Cerebellar cortex (tissue), 1 donor: ENCODE data around the gene RGS19.

Experiments
- DNase-seq: peaks from one replicate; pipeline ENCODE4 v3.0.0-alpha.2; 2015; ENCODE audit warnings: low spot score

RGS19 gene

DNA sequence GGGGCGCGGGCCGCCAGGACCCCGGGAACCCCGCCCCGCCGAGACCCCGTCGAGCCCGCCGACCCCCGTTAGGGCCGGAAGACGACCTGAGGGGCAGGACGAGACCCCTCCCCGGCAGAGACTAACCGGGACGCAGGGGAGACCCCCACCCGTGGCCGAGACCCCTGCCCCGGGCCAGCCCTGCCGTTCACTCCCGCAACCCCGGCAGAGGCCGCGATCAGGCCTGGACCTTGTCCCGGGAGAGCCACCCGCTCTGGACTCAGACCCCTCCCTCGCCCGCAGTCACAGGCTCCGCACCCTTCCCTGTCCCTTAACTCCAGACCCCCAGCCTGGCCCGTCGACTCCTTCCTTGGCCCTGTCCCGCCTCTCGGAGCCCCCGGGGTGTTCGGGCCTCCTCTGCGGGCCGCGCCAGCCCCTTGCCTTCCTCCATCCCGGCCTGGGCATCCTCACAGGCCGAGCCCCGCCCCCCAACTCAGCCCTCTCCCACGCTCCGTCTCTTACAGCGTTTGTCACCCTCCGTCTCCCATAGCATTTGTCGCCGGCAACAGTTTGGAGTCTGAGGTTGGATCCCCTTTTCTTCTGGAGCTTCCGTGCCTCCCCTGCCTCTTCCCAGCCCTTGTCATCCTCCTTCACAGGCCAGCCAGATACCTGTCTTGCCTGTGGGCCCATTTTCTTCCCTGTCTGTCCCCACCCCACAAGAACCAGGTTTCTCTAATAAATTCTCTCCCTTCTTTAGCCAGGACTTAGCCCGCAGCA lies 15.8 kb downstream of the RGS19 start:
- DNase-seq, result no peak

DNA sequence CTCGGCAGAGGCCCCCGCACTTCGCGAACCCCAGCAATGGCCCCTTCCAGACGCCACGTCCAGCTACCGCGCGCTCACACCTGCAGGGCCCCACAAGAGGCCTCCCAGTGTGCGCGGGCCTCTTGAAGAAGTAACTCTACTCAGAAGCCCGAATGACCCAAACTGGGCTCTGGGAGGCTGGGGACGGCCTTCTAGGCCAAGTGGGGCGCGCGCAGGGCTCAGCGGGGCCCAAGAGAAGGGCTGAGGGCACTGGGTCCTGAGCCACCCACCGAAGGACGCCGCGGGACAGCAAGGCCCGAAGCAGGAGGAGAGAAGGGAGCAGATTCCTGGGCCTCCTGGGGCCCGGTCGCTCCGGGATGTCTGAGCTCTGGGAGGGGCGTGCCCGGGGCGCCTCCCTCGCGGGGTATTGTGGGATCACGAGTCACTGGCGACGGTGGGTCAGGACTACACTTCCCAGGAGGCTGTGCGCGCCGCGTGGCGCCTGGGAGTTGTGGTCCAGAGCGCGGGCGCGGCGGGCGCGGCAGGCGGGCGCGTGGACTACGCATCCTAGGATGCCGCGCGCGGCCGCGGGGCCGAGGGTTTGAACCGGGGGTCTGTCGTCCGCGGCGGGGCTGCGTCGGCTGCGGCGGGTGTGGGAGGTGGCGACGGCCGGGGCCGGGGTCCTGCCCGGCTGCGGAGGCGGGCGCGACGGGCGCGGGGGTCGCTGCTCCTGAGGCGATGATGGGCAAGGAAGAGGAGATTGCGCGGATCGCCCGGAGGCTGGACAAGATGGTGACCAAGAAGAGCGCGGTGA lies 16.5 kb downstream of the RGS19 start, which contains the start of gene TCEA2:
Gene TCEA2, plus strand, starts transcription at position 603 of the 793 bp plus-strand sequence. Its CDS starts 115 bp downstream, at position 718.
- peak; percentile 94 for DNase-seq

DNA sequence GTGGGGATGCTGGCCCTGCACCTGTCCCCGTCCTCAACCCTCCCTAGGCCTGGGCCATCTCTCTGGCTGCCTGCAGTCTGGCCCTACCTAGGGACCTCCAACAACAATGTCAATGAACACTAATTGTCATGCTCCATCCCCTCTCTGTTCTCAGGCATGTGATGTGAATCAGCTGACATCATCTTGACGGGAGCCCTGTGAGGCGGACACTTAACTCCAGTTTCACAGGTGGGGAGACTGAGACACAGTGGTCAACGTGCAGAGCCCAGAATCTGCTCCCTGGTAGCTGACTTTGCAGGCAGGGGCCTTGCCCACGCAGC lies 17.1 kb downstream of the RGS19 start:
- no peak for DNase-seq

DNA sequence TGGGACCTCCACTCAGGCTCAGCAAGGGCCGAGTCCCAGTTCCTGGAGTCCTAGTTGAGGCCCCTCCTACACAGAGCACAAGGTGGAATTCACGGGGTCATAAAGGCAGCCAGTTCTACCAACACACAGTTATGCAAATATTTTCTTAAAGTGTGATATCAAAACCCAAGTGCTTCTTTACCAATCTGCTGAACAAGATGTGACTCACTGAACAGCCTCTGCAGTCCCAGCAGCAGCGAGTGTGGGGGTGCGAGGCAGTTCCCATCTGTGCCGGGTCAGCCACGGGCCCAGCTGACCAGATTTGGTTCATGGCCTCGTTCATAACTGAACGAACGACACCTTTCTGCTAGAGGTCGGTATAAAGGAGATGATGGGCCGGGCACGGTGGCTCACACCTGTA lies 20.8 kb downstream of the RGS19 start:
- no peak for DNase-seq

DNA sequence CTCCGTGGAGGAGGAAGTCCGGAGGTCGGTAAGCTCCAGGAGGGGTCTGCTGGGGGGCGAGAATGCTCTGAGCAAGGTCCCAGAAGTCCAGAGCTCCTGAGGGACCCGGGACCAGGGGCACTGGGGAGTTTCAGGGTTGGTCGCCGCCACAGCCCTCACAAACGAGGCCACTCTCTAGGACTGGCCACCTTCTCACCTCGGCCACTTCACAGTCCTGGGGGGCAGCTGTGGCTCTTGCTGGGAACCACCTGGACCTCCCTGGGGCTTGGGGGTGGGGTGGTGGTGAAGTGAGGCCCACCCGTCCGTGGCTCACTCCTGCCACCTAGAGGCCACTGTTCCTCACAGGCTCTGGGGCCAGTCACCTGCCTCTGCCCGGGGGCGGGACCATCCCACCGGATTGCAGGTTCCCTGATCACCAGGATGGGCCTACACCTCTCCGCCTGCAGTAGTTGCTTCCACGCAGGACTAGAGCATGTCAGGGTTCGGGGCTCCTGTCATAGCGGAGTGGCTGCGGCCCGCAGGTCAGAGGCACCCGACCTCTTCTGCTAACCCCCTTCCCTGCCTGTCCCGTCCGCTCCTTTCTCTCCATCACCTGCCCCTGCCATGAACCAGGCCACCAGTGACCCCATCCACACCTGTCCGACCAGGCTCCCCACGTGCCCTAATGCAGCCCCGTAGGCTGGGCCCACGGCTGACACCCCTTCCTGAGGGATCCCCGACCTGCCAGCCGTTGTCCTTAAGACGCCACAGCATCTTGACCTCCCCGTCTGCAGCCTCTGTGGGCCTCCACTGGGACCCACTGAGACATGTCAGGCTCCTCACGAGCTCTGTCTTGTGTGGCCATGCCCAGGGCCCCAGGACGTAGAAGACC lies 21.5 kb downstream of the RGS19 start:
- peak; percentile 87 for DNase-seq

DNA sequence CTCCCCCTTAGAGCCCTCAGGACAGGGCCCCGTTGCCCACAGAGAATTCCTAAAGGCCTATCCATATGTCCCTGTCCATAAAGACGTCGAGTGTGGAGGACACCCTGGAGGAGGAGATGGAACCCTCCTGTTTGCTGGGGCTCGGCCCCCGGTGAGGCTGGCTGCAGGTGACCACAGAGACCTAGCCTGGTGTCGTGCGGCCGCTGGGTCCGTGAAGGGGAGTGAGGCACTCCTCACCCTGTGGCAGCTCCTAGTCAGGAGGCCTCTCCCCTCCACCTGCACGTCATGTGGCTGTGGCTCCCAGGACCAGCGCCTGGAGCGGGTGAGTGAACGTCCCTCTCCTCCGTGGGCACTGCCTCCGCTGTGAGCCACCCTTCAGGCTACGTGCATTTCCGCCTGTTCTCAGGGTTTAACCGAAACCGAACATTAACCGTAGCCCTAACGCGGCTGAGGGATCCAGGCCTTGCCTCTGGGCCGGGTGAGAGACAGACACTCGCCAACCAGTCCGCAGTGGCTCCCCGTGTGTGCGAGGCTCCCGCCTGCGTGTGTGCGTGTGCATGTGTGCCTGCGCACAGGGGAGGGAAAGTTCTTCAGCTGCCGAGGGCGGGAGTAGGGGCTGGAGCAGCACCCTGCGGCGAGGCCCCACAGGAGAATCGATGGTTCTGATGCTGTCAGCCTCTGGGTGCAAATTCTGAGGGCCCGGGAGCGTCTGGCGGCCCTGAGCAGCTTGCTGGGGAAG lies 22.3 kb downstream of the RGS19 start:
- no peak for DNase-seq

DNA sequence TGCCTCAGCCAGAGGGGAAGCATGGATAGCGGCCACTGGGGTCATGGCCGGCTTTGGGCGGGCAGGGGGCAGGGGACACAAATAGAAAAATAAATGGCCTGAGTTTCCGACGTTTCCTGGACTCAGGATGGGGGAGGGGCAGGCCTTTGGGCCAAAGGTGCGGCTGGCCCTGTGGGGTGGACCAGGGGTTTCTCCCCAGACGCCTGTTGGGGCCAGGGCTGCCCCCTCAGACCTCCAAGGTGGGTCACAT lies 22.8 kb downstream of the RGS19 start:
- DNase-seq, result no peak

DNA sequence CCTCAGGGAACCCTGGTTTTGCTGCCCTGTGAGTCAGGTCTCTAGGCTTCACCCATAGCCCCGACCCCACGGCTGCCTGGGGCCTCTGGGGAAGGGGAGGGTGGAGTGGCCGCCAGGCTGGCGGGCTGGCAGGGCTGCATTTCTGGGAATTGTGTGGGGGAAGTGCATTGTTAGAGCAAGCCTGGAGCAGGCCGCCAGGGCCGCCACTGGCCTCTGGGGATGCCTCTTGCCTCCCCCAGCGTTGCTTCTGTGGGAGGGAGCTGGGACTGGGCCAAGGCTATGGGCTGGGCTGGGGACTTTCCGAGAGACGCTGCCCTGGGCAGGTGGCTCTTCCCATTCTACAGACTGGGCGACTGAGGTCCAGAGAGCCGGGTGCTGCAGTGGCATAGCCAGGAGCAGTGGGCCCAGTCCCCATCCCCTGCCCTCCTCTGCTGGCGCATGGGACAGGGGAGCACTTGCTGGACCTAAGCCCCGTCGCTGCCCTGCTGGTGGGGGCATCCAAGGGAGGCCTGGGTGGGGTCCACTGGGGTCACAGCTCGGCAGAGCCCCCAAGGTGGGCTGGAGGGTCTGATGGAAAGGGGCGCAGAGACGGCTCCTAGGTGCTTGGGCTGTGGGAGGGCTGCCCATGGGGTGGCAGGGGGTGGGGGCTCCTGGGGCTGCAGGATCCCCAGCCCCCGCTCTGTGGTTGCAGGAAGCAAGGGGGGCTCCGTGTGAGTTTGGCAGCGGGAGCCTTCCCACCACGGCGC lies 23.3 kb downstream of the RGS19 start:
- no peak for DNase-seq

DNA sequence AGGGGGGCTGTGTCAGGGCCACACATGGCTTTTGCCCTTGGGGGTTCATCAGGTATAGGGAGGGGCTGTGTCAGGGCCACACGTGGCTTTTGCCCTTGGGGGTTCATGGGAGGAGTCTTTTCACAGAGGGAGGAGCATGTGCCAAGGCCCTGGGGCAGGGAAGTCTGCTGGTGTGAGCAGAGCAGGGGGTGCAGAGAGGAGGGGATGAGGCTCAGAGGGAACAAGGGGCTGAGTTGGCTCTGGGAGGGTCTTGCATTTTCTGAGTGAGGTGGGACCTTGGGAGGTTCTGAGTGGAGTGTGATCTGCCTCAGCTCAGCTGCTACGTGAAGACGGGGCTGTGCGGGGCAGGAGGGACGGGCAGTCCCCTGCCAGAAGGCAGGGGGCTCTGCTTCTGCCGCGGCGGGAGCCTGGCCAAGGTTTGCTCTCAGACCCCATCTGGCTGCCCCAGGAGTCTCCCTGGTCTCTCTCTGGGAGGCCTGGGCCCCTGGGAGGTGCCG lies 23.9 kb downstream of the RGS19 start:
- no peak for DNase-seq

DNA sequence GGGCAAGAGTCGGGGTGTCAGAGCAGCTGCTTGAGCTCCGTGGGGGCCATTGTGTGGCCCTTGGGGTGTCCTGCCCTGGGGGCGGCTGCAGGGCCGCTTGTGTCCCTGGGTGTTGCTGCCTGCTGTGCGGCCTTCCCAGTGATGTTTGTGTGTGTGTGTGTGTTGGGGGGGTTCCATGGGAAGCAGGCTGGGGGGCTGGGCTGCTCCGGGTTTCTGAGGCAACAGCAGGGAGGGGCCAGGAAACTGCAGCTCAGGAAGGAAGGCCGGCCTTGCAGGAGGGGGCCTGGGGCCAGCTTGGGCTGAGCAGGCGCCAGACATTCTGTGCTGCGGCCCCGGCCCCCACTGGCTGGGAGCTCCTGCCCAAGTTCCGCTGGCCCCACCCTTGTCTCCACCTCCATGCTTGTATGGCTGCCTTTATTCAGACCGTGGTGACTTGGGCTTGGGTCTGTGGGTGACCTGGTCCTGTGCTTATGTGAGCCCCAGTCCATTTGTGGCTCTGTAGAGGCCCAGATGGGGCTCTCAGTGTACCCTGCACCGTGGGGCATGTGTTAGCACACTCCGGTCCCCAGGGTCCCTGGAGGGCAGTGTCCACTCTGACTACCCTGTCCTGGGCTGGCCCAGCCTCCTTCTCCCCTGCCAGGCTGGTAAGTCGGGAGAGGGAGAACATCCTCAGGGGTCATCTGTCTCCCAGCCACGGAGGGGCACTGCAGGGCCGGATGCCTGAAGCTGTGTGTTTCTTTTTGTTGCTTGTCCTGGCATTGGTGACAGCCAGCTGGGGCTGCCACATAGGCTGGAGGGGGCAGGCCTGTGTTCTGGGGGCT lies 25.3 kb downstream of the RGS19 start:
- peak; percentile 61 for DNase-seq

DNA sequence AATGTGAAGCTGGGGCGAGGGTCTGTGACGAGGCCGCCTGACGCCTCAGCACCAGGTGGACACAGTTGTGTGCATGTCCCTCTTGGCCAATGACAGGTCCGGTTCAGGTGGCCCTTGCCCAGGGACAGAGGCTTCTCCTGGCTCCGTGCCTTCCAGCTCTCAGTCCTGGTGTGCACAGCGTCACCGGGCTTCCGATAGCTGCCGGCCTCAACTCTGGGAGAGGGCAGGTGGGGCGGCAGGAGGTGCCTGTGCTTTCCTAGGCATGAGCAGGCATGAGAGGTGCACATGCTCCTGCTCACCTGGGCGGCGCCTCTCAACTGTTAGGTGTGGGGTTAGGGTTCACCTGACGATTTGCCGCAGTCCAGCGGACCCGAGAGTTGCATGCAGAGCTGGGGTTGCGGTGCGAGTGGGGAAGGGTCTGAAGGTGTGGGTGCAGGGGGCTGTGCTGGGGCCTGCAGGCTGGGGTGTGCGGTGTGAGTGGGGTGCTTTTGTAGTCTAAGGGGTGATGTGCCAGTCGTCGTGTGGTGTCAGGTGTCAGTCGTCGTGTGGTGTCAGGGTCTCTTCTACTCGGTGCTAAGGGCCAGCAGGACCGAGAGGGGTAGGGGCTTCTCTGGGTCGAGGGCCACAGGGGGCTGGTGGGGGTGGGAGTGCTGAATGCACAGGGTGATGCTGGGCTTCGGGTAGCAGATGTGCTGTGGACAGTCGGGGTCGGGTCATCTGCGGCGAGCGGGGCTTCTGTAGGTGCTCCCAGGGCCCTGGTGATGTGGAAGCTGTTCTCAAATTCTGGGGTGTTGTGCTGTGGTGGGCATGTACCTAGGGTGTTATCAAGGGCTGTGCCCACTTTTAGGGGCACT lies 26.1 kb downstream of the RGS19 start:
- no peak for DNase-seq

DNA sequence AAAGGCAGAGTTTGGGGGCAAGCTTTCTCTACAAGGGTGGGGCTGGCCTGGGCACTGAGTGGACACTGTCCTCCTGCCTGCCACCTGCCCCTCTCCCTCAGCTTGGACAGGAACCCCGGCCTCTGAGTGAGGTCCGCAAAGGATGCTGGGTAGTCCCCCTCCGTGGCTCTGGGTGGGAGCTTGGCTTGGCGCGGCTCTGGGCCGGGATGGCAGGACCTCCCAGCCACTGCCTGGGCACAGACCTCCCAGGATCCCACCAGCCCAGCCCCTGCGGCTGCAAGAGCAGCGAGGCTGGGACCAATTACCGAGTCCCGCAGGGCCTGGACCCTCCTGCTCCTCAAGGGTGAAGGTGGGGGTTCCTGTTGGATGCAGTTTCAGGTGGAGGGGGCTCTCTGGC lies 27.0 kb downstream of the RGS19 start:
- no peak for DNase-seq

DNA sequence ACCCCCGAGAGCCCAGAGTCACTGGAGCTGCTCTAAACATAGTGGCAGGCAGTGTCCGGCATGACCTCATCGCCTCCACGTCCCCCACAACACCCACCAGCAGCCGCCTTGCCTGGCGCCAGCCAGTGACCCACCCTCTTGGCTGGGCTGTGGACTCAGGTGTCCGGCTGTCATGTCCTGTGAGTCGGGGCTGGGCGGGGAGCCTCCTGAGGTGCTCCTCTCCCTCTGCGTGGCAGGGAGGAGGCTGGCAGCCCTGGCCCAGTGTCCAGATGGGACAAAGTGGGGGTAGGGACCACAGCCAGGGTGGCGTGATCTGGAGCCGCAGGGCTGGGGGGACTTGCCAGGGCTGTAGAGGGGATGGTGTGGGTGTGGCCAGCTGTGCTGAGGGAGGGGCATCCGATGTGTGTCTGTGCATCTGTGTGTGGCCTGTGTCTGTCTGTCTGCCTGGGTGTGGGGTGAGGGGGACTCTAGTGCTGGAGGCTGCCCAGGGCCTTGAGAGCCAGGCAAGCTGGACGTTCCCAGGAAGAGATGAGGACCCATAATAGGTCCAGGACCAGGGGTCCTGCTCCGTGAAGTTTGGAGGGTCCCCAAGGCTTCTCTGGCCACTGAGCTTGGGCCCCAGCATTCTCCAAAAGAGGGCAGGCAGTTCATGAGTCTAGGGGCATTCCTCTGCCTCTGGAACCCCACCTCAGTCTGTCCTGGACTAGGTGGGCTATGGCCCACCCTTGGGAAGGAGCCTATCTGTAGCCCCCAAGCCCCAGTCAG lies 27.6 kb downstream of the RGS19 start:
- DNase-seq, result no peak

DNA sequence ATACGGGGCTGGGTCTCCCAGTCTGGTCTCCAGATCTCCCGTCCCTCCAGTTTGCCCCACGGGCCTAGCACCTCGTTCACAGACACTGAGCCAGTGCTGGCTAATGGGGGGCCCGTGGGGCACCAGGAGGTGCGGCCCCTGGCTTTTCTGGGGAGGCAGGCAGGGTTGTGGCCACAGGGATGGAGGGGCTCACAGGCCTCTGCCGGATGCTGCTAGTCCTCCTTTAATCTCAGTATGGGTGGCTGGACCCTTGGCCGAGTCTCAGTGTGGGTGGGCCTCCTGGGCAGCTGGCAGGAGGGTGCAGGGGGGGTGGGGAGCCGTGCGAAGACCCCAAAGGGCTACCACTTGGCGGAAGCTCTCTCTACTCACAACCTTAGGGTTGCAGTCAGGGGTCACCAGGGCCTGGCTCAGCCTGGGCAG lies 28.3 kb downstream of the RGS19 start:
- no peak for DNase-seq

DNA sequence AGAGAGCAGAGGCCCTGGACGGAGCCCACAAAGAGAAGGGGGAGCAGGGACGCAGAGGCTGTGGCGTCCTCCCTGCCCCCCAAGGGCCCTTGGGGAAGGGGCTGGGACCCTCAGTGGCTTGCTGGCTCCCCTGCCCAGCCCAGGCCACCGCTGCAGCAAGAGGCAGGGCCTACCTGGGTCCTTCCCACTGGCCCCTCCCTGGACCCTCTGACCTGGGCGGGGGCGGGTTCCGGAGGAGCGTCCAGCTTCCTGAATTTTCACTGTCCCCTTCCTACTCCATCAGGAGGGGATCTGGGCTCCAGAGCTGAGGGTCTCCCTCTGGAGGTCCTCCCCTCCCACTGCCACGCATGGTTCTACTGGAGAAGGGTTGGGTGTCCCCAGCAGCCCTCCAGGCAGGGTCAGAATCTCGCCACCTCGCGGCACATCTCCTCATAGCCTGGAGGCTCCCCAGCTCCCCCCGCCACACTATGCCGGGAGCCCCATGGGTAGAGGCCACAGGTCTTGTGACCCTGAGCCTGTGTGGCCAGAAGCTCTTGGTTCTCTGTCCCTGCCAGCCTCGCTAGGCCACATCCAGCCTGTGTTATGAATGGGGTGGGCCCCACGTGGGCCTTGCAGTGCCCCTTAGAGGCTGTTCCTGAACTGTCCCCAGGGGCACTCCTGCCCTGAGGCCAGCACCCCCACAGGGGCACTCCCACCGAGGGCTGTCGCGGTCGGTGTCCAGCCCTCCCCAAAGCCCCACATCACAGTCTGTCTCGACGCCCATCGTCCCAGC lies 28.9 kb downstream of the RGS19 start:
- DNase-seq, result no peak

DNA sequence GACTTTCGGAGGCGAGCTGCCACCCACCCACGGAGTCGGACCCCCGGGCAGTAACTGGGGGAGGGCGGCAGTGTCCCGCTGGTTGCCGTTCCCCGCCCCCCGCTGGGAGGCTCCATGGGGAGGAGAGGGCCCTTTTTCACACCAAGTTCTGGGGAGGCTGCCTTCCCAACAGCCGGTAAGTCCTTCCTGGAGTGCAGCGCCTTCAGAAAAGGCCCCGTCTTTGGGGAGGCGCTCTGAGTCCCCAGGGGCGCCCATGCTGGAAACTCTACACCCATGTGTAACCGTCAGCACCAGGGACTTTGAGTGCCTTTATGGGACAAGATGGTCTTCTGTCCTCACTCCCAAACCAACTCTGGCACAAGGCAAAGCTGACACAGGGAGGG lies 29.4 kb downstream of the RGS19 start:
- no peak for DNase-seq

DNA sequence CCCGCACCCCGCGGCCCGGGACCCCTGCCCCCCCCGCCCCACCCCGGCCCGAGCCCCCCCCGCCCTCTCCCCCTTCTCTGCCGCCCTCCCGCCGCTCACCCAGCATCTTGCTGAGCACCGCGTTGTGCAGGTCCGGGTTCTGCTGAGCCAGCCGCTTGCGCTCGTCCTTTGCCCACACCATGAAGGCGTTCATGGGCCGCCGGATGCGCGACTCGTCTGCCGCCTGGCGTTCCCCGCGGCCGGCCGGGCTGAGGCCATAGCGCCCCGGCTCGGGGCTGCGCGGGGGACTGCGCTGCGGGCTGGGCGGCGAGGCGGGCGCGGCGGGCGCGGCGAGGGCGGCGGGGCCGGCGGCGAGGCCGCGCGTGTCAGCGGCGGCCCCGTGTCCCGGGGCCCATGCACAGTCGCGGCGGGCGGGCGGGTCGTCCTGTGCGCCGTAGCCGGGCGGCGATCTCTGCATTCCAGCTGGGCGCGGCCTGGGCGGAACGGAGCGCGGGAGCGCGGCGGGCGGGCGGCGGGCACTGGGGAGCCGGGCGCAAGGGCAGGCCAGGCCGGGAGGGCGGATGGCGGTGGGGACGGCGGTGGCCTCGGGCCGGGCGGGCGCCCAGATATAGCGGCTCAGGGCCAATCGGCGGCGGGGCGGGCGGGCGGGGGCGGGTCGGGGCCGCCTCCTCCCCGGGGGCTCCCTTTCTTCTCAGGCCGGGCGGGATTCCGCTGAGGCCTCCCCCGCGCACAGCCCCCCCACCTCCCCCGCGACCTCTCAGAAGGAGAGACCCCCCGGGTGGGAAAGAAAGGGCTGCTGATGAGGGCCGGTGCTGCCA lies 30.0 kb downstream of the RGS19 start, which contains the start of gene SOX18:
Gene SOX18, minus strand, starts transcription at position 580 of the 818 bp plus-strand sequence. Its CDS starts 123 bp downstream, at position 457.
- DNase-seq, result no peak
